ENCODE results near the gene GRID1. TPM values are rescaled to one million over a fixed set of nuclear protein-coding genes. Genes with fewer than 3 reads are reported as not detected.

GRID1 gene
- total RNA-seq, 1 donor from 2014 or later: 3.0 TPM

GRCh38 chr10:86230557-86231180, 135.9 kb downstream of the GRID1 start:
- intact Hi-C loops (cut with DNase I): no loop called here
- no peak for DNase-seq (ENCODE audit: low spot score)

- intact Hi-C loops (cut with DNase I): no loop called here
- no peak for DNase-seq (ENCODE audit: low spot score)
These were observed 136.6 kb downstream of the GRID1 start for GRCh38 chr10:86229811-86230556.

GRCh38 chr10:86229376-86229775, 137.2 kb downstream of the GRID1 start:
- no peak for DNase-seq (ENCODE audit: low spot score)
- intact Hi-C loops (cut with DNase I): no loop called here

- intact Hi-C loops (cut with DNase I): no loop called here
- no peak for DNase-seq (ENCODE audit: low spot score)
These were observed 138.9 kb downstream of the GRID1 start for GRCh38 chr10:86227501-86228258.

- intact Hi-C loops (cut with DNase I): no loop called here
These were observed 139.8 kb downstream of the GRID1 start for GRCh38 chr10:86226781-86227201.

GRCh38 chr10:86226016-86226415, 140.6 kb downstream of the GRID1 start:
- DNase-seq (ENCODE audit: low spot score): no peak
- intact Hi-C loops (cut with DNase I): no loop called here

More at GRCh38 chr10:86226781-86227201, 139.8 kb downstream of the GRID1 start:
- DNase-seq (ENCODE audit: low spot score): no peak

GRCh38 chr10:86225103-86225782, 141.4 kb downstream of the GRID1 start:
- no peak for DNase-seq (ENCODE audit: low spot score)
- intact Hi-C loops (cut with DNase I): no loop called here

GRCh38 chr10:86224354-86225102, 142.1 kb downstream of the GRID1 start:
- DNase-seq (ENCODE audit: low spot score): no peak
- intact Hi-C loops (cut with DNase I): no loop called here

GRCh38 chr10:86223256-86223655, 143.3 kb downstream of the GRID1 start:
- no peak for DNase-seq (ENCODE audit: low spot score)
- intact Hi-C loops (cut with DNase I): no loop called here

GRCh38 chr10:86222687-86223086, 143.9 kb downstream of the GRID1 start:
- intact Hi-C loops (cut with DNase I): no loop called here

GRCh38 chr10:86222336-86222650, 144.3 kb downstream of the GRID1 start:
- intact Hi-C loops (cut with DNase I): no loop called here

More at GRCh38 chr10:86222687-86223086, 143.9 kb downstream of the GRID1 start:
- no peak for DNase-seq (ENCODE audit: low spot score)

GRCh38 chr10:86221442-86222335, 144.9 kb downstream of the GRID1 start:
- no peak for DNase-seq (ENCODE audit: low spot score)
- intact Hi-C loops (cut with DNase I): no loop called here

More at GRCh38 chr10:86222336-86222650, 144.3 kb downstream of the GRID1 start:
- DNase-seq (ENCODE audit: low spot score): no peak

GRCh38 chr10:86220626-86221025, 146.0 kb downstream of the GRID1 start:
- no peak for DNase-seq (ENCODE audit: low spot score)

GRCh38 chr10:86219271-86219670, 147.3 kb downstream of the GRID1 start:
- DNase-seq (ENCODE audit: low spot score): no peak
- intact Hi-C loops (cut with DNase I): no loop called here

More at GRCh38 chr10:86220626-86221025, 146.0 kb downstream of the GRID1 start:
- intact Hi-C loops (cut with DNase I): no loop called here

GRCh38 chr10:86218842-86219241, 147.8 kb downstream of the GRID1 start:
- intact Hi-C loops (cut with DNase I): no loop called here
- DNase-seq (ENCODE audit: low spot score): no peak

- intact Hi-C loops (cut with DNase I): no loop called here
- no peak for DNase-seq (ENCODE audit: low spot score)
These were observed 148.4 kb downstream of the GRID1 start for GRCh38 chr10:86218160-86218559.

- no peak for DNase-seq (ENCODE audit: low spot score)
- intact Hi-C loops (cut with DNase I): no loop called here
These were observed 149.1 kb downstream of the GRID1 start for GRCh38 chr10:86217371-86218080.

- no peak for DNase-seq (ENCODE audit: low spot score)
- intact Hi-C loops (cut with DNase I): no loop called here
These were observed 149.7 kb downstream of the GRID1 start for GRCh38 chr10:86216886-86217285.
